Measurements from ENCODE around the gene GPR55. TPM values are rescaled to one million over a fixed set of nuclear protein-coding genes. Genes with fewer than 3 reads are reported as not detected.

Gene GPR55
- polyA plus RNA-seq, 1 donor from 2014 or later = 1.9 TPM

DNA sequence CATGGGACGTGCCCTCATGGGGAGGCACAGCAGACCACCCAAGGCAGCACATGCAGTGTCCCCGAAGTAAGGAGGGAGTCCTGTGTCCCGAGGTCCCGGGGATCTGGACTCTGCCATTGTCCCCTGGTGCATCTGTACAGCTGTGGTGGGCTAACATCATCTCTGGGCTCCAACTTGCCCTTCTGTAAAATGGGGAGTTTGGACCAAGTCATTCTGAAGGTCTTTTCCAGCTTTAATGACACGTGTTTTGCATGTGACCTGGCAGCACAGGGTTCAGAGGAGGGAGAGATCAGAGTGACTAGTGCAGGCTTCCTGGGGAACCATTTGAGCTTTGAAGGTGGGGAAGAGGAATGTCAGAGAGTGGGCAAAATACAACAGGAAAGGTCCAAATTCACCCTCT is 38.8 kb downstream of the GPR55 start:
- H3K4me1 Mint-ChIP-seq = peaks cover 8 to 19% (median 9%) of the 10 kb centered on the region in 3 donors
- peak overlapping the region in 1 of 4 donors; percentile 30 for H3K4me3 Mint-ChIP-seq
- H3K27ac Mint-ChIP-seq = no peak overlapping the region
- H3K36me3 Mint-ChIP-seq = no peaks in the 10 kb centered on the region
- peaks cover 2% of the 10 kb centered on the region for H3K27me3 Mint-ChIP-seq
- H3K9me3 Mint-ChIP-seq = no peaks in the 10 kb centered on the region

DNA sequence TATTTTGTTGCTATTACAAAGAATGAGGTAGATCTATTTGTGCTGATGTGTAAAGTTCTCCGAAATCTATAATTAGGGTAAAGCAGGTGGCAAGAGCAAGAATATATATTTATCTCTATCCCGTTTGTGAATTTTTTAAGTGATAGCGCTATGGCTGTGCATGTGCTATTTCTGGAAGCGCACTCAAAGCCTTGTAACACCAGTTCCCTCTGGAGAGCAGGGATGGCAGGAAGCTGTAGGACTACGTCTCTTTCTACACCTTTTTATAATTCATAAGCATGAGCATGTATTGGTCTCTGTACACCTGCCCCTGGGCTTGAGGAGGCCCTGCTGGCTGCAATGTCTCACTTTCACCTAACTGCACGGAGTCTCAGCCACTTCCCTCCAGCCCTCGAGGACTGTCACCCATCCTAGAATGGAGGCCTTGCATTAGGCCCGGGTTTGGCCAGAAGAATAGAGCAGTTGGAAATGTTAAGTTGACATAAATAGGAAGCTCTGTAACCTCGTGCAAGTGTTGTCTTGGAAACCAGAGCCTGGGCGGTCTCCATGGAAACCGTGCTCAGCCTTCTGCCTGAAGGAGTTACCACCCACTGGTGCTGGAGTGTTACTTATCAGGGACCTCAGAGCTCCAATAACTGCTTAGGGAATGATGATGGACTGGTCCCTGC is 39.4 kb downstream of the GPR55 start:
- H3K4me1 Mint-ChIP-seq = peaks cover 11 to 17% (median 12%) of the 10 kb centered on the region in 3 donors
- H3K27ac Mint-ChIP-seq = no peak overlapping the region
- H3K27me3 Mint-ChIP-seq = peaks cover 2% of the 10 kb centered on the region
- H3K4me3 Mint-ChIP-seq = peak overlapping the region in 1 of 4 donors; percentile 30
- no peaks in the 10 kb centered on the region for H3K36me3 Mint-ChIP-seq
- no peaks in the 10 kb centered on the region for H3K9me3 Mint-ChIP-seq

DNA sequence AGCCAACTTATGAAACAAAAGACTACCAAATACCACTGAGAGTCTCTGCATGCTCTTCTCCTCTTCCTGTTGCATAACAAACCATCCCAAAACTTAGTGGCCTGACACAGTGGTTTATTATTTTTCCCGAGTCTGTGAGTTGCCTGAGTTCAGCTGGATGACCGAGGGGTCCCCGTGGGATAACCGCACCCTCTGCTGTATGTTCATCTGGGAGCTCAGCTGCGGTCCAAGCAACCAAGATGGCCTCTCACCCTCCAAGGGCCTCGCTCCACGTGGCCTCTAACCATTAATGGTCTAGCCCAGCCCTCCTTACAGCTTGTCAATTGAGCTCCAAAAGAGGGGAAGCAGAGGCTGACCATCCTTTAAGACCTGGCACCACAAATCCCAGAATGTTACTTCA is 43.2 kb downstream of the GPR55 start:
- peak overlapping the region in 1 of 4 donors; percentile 8 for H3K4me3 Mint-ChIP-seq
- no peaks in the 10 kb centered on the region for H3K9me3 Mint-ChIP-seq
- H3K27ac Mint-ChIP-seq = peak overlapping the region in 1 of 3 donors; percentile 72
- H3K36me3 Mint-ChIP-seq = peaks cover 2% of the 10 kb centered on the region
- H3K27me3 Mint-ChIP-seq = peaks cover 2% of the 10 kb centered on the region
- H3K4me1 Mint-ChIP-seq = peaks cover 27 to 30% (median 27%) of the 10 kb centered on the region in 3 donors

DNA sequence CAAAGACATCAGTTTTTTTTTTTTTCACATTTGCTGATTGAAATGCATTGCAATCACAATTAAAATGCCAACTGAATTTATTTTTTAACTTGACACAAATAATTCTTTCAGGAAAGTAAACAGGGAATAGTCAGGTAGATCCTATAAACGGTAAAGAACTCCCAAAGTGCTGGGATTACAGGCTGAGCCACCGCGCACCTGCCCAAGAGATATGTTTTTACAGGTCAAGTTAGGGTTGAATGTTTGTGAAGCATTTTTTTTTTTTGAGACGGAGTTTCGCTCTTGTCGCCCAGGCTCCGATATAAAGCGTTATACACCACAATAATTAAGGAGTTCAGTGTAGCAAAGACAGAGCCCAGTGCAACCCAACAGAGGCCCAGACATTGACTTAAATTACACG is 45.2 kb downstream of the GPR55 start:
- H3K4me3 Mint-ChIP-seq = no peak overlapping the region
- H3K4me1 Mint-ChIP-seq = peaks cover 24 to 28% (median 26%) of the 10 kb centered on the region in 3 donors
- no peaks in the 10 kb centered on the region for H3K9me3 Mint-ChIP-seq
- H3K36me3 Mint-ChIP-seq = peaks cover 2% of the 10 kb centered on the region
- no peaks in the 10 kb centered on the region for H3K27me3 Mint-ChIP-seq
- no peak overlapping the region for H3K27ac Mint-ChIP-seq

DNA sequence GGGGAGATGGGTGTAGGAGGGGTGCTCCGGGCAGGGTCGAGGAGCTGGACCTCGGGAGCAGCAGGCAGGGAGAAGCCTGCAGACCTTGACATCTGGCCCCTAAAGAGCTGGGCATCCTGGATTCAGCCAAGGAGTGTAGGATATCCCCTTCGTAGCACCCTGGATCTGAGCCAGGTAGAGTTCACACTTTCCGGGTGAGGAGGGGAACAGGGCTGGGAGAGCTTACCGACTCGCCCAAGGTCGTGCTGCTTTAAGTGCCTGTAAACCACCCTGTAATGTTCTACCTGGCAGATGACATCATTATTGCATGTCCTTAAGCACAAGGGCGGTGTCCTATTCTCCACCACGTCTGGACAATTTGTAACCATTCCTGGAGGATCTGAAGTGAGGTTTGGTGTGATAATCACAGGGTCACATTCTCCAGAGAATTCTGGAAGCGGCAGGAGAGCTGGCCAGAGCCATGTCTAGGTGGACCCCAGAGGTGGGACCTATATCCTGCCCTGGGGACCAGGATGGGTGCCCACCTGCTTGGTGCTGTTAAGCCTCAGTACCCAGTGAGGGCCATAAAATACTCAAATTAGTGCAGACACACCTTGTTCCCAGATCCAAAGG is 45.7 kb downstream of the GPR55 start:
- Mint-ChIP-seq H3K4me1 (peaks cover 25 to 31% (median 30%) of the 10 kb centered on the region in 3 donors), H3K4me3 (peak overlapping the region in 2 of 4 donors; percentile 49 to 50), H3K27me3 (no peaks in the 10 kb centered on the region), H3K36me3 (peaks cover 2% of the 10 kb centered on the region), H3K9me3 (no peaks in the 10 kb centered on the region), H3K27ac (peak overlapping the region in 2 of 3 donors; percentile 85 to 94)

DNA sequence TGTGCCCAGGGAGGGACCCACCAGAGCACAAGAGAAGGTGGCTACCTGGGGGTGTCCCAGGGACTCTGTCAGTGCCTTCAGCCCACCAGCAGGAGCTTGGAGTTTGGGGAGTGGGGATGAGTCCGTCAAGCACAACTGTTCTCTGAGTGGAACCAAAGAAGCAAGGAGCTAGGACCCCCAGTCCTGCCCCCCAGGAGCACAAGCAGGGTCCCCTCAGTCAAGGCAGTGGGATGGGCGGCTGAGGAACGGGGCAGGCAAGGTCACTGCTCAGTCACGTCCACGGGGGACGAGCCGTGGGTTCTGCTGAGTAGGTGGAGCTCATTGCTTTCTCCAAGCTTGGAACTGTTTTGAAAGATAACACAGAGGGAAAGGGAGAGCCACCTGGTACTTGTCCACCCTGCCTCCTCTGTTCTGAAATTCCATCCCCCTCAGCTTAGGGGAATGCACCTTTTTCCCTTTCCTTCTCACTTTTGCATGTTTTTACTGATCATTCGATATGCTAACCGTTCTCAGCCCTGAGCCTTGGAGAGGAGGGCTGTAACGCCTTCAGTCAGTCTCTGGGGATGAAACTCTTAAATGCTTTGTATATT is 46.3 kb downstream of the GPR55 start:
- H3K4me1 Mint-ChIP-seq = peaks cover 29 to 38% (median 33%) of the 10 kb centered on the region in 3 donors
- H3K36me3 Mint-ChIP-seq = peaks cover 2% of the 10 kb centered on the region
- H3K27ac Mint-ChIP-seq = peak overlapping the region; percentile 87 to 95 (median 94)
- no peaks in the 10 kb centered on the region for H3K9me3 Mint-ChIP-seq
- H3K27me3 Mint-ChIP-seq = no peaks in the 10 kb centered on the region
- H3K4me3 Mint-ChIP-seq = peak overlapping the region in 2 of 4 donors; percentile 78 to 92

DNA sequence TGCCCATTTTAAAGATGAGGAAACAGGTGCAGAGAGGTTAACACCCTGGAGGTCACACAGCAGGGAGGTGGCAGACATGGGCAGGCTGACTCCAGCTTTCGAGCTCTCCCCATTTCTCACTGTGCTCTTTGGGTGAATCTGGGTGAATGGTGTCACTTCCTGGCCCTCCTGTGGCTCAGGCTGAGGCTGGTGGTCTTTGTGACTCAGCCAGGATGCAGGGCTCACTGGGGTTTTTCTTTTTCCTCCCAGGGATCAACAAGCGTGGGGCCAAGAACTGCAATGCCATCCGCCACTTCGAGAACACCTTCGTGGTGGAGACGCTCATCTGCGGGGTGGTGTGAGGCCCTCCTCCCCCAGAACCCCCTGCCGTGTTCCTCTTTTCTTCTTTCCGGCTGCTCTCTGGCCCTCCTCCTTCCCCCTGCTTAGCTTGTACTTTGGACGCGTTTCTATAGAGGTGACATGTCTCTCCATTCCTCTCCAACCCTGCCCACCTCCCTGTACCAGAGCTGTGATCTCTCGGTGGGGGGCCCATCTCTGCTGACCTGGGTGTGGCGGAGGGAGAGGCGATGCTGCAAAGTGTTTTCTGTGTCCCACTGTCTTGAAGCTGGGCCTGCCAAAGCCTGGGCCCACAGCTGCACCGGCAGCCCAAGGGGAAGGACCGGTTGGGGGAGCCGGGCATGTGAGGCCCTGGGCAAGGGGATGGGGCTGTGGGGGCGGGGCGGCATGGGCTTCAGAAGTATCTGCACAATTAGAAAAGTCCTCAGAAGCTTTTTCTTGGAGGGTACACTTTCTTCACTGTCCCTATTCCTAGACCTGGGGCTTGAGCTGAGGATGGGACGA is 47.1 kb downstream of the GPR55 start:
- Mint-ChIP-seq H3K27ac (peak overlapping the region; percentile 87 to 95 (median 94)), H3K4me1 (peaks cover 32 to 41% (median 40%) of the 10 kb centered on the region in 3 donors), H3K36me3 (peaks cover 2% of the 10 kb centered on the region), H3K27me3 (no peaks in the 10 kb centered on the region), H3K9me3 (no peaks in the 10 kb centered on the region), H3K4me3 (peak overlapping the region; percentile 17 to 92 (median 76))

DNA sequence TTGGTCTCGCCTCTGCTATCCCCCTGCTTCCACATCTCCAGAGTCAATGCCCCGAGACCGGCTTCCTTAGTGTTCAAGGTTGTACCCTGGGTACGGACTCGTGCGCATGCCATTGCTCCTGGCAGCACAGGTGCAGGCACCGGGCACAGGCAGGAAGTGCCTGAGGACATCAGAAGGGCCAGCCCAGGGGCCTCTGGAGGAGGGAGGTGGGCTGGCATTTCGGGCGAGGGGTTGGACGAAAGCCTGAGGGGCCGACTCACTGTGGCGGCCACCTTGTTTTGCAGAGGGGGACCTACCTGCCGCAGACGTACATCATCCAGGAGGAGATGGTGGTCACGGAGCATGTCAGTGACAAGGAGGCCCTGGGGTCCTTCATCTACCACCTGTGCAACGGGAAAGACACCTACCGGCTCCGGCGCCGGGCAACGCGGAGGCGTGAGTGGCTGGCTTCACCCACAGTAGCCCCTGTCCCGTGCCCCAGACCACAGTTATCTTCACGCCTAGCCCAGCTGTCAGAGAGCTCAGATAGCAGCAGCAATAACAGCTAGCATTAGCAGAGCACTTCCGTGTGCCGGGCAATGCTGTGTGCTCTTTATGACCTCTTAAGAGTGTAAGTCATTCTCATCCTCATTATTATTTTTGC is 47.8 kb downstream of the GPR55 start:
- peak overlapping the region; percentile 17 to 92 (median 76) for H3K4me3 Mint-ChIP-seq
- peaks cover 35 to 49% (median 44%) of the 10 kb centered on the region in 3 donors for H3K4me1 Mint-ChIP-seq

DNA sequence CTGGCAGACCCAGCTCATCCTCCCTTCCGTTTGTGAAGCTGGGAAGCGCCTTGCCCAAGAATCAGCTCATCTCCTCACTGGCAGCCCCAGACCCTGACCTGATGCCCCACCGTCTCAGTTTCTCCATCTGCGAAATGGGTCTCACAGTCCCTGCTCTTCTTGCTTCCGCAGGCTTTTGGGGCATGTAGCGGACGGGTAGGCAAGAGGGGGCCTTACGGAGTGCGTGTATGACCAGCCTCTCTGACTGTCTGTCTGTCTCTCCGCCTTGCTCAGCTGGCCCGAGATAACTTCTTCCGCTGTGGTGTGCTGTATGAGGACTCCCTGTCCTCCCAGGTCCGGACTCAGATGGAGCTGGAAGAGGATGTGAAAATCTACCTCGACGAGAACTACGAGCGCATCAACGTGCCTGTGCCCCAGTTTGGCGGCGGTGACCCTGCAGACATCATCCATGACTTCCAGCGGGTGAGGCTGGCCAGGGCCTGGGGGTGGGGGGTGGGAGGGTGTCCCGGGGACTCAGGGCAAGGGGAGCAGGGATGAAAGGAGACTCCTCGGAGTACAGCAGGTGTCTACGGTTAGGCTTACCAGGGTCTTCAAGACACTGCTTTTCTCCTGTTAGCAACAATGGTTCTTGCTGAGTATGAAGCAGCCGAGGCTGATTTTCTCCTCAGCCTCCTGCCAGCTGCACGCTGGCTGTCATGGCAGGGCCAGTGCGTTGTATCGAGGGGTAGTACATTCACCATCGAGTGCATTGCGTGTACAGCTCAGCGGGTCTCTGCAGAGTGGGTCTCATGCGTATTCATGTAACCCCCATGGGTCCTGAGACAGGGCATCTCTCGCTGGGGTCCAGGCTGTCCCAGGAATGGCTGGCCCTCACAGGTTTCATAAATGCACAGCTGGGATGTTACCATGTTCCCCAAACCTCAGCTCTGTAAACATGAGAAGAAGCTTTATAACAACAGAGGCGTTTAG is 49.4 kb downstream of the GPR55 start:
- Mint-ChIP-seq H3K4me3 (peak overlapping the region in 2 of 4 donors; percentile 55 to 85), H3K27ac (peak overlapping the region in 2 of 3 donors; percentile 31 to 93), H3K4me1 (peaks cover 35 to 51% (median 42%) of the 10 kb centered on the region in 3 donors), H3K27me3 (no peaks in the 10 kb centered on the region), H3K9me3 (no peaks in the 10 kb centered on the region), H3K36me3 (peaks cover 2% of the 10 kb centered on the region)

More for the DNA sequence above, 47.8 kb downstream of the GPR55 start:
- Mint-ChIP-seq H3K27me3 (no peaks in the 10 kb centered on the region), H3K36me3 (peaks cover 2% of the 10 kb centered on the region), H3K9me3 (no peaks in the 10 kb centered on the region), H3K27ac (peak overlapping the region; percentile 87 to 95 (median 94))

DNA sequence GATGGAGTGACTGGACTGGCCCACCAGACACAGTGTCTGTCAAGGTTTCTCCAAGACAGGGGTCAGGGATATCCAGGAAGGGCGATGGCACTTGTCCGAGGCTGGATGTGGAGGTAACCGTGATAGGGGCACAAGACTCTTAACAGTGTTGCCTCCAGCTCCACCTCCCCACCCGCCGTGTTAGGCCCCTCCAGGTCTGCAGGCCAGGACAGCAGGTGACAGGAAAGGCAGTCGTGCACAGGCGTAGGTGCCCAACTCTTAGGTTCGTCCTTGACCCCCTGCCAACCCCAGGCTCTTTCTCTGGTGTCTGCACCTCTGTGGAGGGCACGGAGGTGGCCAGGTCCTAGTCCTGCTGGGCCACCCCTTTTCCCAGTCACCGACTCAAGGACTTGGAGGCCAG is 50.2 kb downstream of the GPR55 start:
- Mint-ChIP-seq H3K36me3 (peaks cover 2% of the 10 kb centered on the region), H3K27me3 (no peaks in the 10 kb centered on the region), H3K9me3 (no peaks in the 10 kb centered on the region), H3K4me3 (peak overlapping the region in 3 of 4 donors; percentile 55 to 88 (median 87)), H3K4me1 (peaks cover 35 to 54% (median 47%) of the 10 kb centered on the region in 3 donors), H3K27ac (peak overlapping the region in 2 of 3 donors; percentile 93 to 94)

DNA sequence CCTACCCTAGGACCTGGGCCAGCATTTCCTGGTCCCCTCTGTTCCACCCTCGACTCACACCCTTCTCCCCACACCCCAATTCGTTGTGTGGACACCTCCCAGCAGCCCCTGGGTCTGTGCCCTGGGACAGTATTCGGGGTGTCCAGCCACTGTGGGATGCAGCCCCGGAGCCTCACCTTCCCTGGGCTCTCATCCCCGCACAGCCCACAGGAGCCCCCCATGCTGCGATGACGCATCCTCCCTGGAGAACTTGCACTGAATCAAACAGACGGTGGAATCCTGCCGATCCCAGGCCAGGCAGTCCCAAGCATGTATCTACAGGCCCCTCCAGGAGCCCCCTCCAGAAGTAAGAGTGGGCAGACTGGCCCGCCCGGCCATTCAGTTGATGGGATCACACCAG is 50.6 kb downstream of the GPR55 start:
- Mint-ChIP-seq H3K27me3 (no peaks in the 10 kb centered on the region), H3K9me3 (no peaks in the 10 kb centered on the region), H3K4me3 (peak overlapping the region in 3 of 4 donors; percentile 87 to 95 (median 88)), H3K4me1 (peaks cover 35 to 55% (median 47%) of the 10 kb centered on the region in 3 donors), H3K36me3 (peaks cover 2% of the 10 kb centered on the region), H3K27ac (peak overlapping the region; percentile 93 to 99 (median 94))

DNA sequence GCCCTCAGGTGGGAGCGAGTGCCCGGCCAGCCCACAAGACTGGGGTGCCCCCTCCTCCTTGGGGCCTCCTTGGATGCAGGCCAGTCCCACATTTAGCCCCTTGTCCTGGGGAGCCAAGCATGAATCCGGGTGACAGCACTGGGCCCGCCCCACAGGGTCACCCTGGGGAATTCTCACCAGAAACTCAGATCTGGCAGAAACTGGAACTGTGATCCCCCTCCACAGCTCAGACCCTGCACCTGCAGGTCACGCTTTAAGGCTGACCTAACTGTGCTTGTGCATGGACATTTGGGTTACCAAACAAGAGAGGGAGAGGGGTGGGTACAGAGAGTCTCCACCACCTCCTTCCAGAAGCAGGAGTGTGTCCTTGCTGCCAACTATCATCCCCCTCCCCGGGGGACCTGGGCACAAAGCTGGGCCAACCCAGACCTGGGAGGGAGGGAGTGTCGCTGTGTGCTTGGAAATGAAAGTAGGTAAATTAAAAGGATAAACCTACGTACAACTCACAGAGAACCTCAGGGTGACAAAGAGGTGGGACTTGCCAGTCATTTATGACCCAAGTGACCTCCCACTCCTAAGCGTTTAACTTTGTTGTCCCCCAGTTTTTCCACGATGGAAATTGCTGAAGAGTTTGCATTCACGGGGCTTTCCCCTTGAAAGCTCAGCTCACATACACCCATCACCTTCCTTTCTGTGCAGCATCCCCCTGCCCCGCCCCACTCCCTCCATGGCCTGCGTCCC is 51.2 kb downstream of the GPR55 start:
- H3K27me3 Mint-ChIP-seq = no peaks in the 10 kb centered on the region
- peaks cover 34 to 53% (median 43%) of the 10 kb centered on the region in 3 donors for H3K4me1 Mint-ChIP-seq
- H3K27ac Mint-ChIP-seq = peak overlapping the region; percentile 93 to 99 (median 94)
- H3K9me3 Mint-ChIP-seq = no peaks in the 10 kb centered on the region
- peak overlapping the region; percentile 67 to 95 (median 86) for H3K4me3 Mint-ChIP-seq
- no peaks in the 10 kb centered on the region for H3K36me3 Mint-ChIP-seq
